ENCODE measurements around the gene FSHR. TPM values are rescaled to one million over a fixed set of nuclear protein-coding genes. Genes with fewer than 3 reads are reported as not detected.

Gene FSHR
- total RNA-seq, 6 donors from 2014 or later, result not detected

- H3K9me3 ChIP-seq, result no peaks in the 10 kb centered on the region
- H3K27me3 ChIP-seq, result no peaks in the 10 kb centered on the region
- DNase-seq (no peak), ATAC-seq (ENCODE audit: low FRiP score in 2 of 2) (no peak)
- H3K27ac ChIP-seq, result no peak overlapping the region
- no peak overlapping the region for H3K4me3 ChIP-seq
- no peaks in the 10 kb centered on the region for H3K36me3 ChIP-seq
- H3K4me1 ChIP-seq, result no peaks in the 10 kb centered on the region
- WGBS, 2 donors, result 72 to 87% methylated on average over 3 of the region's 3 CpGs
- TF ChIP-seq POLR2AphosphoS5 (IDR thresholded peaks at IDR 0.05) (no peak), POLR2A (IDR thresholded peaks at IDR 0.05) (no peak), EP300 (IDR thresholded peaks at IDR 0.05) (no peak), CTCF (IDR thresholded peaks at IDR 0.05) (no peak)
Measured at GRCh38 chr2:48941456-48941855, 212.9 kb downstream of the FSHR start.

GRCh38 chr2:48940606-48941005, 213.7 kb downstream of the FSHR start:
- DNase-seq (no peak), ATAC-seq (ENCODE audit: low FRiP score in 2 of 2) (no peak)
- no peaks in the 10 kb centered on the region for H3K9me3 ChIP-seq
- H3K27me3 ChIP-seq, result no peaks in the 10 kb centered on the region
- H3K36me3 ChIP-seq, result no peaks in the 10 kb centered on the region
- H3K4me3 ChIP-seq, result no peak overlapping the region
- TF ChIP-seq EP300 (IDR thresholded peaks at IDR 0.05) (no peak), POLR2A (IDR thresholded peaks at IDR 0.05) (no peak), CTCF (IDR thresholded peaks at IDR 0.05) (no peak), POLR2AphosphoS5 (IDR thresholded peaks at IDR 0.05) (no peak)
- H3K27ac ChIP-seq, result no peak overlapping the region
- no peaks in the 10 kb centered on the region for H3K4me1 ChIP-seq
- WGBS, 2 donors, result 70 to 85% methylated on average over 3 of the region's 3 CpGs

GRCh38 chr2:48939232-48939631, 215.1 kb downstream of the FSHR start:
- Histone ChIP-seq H3K36me3 (no peaks in the 10 kb centered on the region), H3K9me3 (no peaks in the 10 kb centered on the region), H3K4me3 (no peak overlapping the region), H3K27ac (no peak overlapping the region), H3K27me3 (no peaks in the 10 kb centered on the region), H3K4me1 (no peaks in the 10 kb centered on the region)
- no peak for DNase-seq
- TF ChIP-seq POLR2AphosphoS5 (IDR thresholded peaks at IDR 0.05) (no peak), CTCF (IDR thresholded peaks at IDR 0.05) (no peak), EP300 (IDR thresholded peaks at IDR 0.05) (no peak)
- no peak for ATAC-seq (ENCODE audit: low FRiP score in 2 of 2)
- WGBS, 2 donors, result 68 to 83% methylated on average over 4 of the region's 4 CpGs

GRCh38 chr2:48938231-48938630, 216.1 kb downstream of the FSHR start:
- Histone ChIP-seq H3K27ac (no peak overlapping the region), H3K4me1 (no peaks in the 10 kb centered on the region), H3K36me3 (no peaks in the 10 kb centered on the region), H3K9me3 (no peaks in the 10 kb centered on the region), H3K4me3 (no peak overlapping the region), H3K27me3 (no peaks in the 10 kb centered on the region)
- ATAC-seq (ENCODE audit: low FRiP score in 2 of 2), result no peak
- 78 to 83% methylated on average over 4 of the region's 4 CpGs for WGBS, 2 donors
- no peak for DNase-seq
- no peak for TF ChIP-seq POLR2AphosphoS5 (IDR thresholded peaks at IDR 0.05)
- no peak for TF ChIP-seq CTCF (IDR thresholded peaks at IDR 0.05)
- TF ChIP-seq EP300 (IDR thresholded peaks at IDR 0.05), result no peak
- no peak for TF ChIP-seq POLR2A (IDR thresholded peaks at IDR 0.05)

GRCh38 chr2:48934807-48935206, 219.5 kb downstream of the FSHR start:
- WGBS, 2 donors, result 92 to 94% methylated on average over 7 of the region's 7 CpGs
- DNase-seq, result no peak
- ATAC-seq (ENCODE audit: low FRiP score in 2 of 2), result no peak

More at GRCh38 chr2:48934807-48935206, 219.5 kb downstream of the FSHR start:
- no peak for TF ChIP-seq POLR2A (IDR thresholded peaks at IDR 0.05)
- no peak for TF ChIP-seq CTCF (IDR thresholded peaks at IDR 0.05)
- no peak for TF ChIP-seq EP300 (IDR thresholded peaks at IDR 0.05)
- TF ChIP-seq POLR2AphosphoS5 (IDR thresholded peaks at IDR 0.05), result no peak
- no peaks in the 10 kb centered on the region for H3K36me3 ChIP-seq
- H3K4me3 ChIP-seq, result no peak overlapping the region
- no peaks in the 10 kb centered on the region for H3K27me3 ChIP-seq
- H3K9me3 ChIP-seq, result no peaks in the 10 kb centered on the region
- H3K27ac ChIP-seq, result no peak overlapping the region
- H3K4me1 ChIP-seq, result no peaks in the 10 kb centered on the region

Measured in upper lobe of left lung (tissue), 6 donors.